Fibroblast of skin of left quadriceps (primary cell): ENCODE results near the gene DOK3.

Source experiments
- DNase-seq, 2 experiments: peaks; one replicate each; pipeline ENCODE4 v3.0.0-alpha.2; 2013; ENCODE audit warnings: low read depth in 2 of 2

The DOK3 gene

DNA sequence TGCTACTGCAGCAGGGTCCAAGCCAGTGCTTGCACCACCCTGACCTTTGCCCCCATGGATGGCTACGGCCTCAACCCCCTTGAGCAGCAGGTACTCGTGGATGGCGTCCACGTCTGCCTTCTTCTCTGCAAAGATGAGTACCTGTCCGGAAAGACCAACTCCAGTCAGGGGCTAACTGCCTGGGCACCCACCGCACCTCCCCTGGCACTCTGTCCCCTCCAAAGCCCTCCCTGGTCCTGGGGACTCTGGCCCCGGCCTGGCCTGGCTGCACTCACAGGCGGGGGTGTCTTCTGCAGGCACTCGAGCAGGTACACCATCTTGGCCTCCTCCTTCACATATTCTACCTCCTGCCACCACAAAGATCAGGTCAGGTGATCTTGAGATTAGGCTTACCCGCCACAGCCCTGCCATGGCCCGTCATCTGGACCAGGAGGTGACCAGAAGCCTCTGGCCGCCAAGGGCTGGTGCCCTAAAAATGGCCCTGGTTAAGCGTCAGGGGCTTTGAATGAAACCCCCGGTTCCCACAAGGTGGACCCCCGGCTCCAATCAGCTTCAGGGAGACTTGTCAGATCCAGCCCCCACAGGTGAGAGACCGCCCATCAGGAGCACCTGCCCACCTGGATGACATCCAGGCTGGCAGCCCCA, 3.2 kb upstream of the DOK3 start:
- no peak for DNase-seq

DNA sequence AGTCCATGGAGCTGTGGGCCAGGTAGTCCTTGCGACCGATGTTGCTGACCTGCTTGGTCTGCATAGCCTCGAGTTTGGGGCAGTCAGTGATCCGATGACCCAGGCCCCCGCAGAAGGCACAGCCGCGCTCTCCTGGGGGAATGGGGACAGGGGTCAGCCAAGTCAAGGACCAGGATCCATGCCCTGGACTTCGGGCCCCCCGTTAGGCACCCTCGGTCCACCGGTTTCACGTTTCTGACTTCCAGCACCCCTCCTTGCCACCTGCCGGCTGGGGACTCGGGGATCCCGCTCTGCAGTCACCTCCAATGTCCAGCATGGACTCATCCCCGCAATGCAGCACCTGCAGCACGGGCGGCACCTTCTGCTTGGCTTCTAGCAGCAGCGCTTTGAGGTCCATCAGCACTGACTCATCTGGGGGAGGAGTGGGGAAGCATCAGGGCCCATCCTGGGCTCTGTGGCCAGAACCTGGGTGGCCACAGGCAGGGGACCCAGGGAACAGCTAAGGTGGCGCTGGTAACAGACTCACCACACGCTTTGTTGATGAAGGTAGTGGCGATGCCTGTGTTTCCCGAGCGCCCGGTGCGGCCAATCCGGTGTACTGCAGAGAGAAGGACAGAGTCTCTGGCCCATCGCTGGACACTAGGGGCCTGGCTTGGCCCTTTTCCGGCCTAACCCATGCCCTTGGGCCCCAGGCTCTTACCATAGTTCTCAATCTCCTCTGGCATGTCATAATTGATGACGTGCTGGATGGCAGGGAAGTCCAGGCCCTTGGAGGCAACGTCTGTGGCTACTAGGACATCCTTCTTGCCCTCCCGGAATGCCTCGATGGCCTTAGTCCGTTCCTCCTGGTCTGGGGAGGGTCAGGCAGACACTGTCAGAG, 2.4 kb upstream of the DOK3 start:
- no peak for DNase-seq

DNA sequence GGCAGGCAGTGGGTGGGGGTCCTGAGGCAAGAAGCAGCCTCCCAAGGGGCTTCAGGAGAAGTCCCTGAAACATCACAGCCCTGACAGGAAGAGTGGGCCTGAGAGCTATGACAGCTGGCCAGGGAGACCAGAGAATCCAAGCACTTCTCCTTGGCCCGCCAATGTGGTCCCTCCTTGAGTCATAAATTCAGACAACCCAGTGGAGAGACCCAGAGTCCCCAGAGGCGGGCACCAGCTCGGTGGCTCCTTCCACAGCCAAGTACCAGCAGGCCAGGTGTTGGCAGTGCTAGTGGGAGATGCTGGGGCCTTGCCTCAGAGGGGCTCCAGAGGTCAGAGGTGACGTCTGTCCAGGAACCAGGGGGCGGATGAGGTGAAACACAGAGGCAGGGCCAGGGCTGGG, 1.6 kb upstream of the DOK3 start:
- no peak for DNase-seq

DNA sequence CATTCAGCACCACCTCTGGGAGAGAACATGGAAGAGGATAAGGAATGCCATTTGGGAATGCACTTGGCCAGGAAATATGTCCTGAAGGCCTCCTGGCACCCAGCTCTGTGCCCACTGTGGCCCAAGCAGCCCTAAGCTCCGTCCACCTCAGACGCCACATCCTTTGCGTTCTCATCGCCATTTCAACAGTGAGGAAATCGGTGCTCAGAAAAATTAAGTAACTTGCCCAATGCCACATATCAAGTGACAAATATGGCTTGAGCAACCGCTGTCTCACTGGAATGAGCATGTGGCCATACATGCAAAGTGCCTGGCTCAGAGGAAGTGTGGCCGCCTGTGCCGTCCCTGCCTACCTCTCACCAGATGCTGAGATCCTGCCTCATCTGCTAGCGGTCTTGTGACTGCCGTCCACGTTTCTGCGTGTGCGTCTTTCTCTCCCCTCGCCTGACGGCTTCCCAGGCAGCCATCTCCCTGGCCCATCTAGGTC, 984 bp upstream of the DOK3 start:
- no peak for DNase-seq

DNA sequence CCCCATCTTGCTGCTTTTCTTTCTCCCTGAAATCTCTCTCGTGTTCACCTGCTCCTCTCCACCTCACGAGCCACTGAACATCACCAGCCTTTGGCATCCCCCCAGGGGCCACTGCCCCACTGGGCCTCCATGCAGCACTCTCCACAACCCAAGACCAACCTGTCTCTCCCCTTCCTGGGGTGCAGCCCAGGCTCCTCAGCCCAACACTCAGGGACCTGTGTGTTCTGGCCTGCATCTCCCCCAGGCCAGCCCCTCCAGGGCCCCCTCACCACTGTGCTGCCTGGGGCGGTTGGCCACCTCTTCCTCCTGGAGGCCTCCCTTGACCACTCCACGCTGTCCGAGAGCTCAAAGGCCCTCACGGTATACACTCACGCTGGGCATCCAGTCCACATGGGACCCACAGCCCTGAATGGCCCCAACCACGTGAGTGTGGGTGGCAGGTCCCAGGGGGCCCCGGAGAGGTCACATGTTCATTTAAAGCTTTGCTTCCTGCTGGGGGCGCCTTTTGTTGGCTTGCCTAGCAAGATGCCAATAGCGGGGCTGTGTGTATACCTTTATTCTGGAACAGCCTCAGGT, 453 bp upstream of the DOK3 start:
- DNase-seq, result no peak

DNA sequence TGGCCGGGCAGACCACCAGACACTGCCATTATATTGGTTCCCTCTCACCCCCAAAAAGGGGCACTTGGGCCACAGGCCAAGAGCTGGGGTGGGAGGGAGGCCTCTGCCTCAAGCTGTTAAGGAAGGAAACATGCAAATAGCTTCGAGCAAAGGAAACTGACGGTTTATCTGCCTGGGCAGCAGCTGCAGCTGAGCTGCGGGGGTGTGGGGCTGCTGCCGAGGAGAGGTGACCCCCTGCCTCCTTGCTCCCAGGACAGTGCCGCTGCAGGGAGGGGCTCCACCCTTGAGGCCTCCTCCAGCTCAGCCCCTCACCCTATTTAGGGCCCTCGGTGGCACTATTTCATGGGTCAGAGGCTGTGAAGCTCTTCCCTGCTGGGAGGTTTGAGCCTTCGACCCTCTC, 789 bp downstream of the DOK3 start:
- DNase-seq, result no peak

DNA sequence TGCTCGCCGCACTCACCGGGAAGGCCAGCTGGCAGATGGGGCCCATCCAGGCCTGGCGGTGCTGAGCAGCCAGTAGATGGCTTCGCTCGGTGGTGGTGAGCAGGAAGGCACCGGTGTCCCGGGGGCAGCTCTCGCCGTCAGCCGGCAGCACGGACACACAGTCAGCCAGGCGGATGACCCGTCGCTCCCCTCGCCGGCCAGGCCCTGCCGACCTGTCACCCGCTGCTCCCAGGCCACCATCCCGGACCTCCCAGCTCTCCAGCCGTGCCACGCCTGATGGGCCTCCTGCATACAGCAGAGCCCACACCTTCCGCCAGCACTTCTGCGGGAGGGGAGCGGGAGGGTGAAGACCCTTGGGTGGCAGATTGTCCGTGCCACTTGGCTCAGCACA, 1.4 kb downstream of the DOK3 start:
- DNase-seq, result no peak

DNA sequence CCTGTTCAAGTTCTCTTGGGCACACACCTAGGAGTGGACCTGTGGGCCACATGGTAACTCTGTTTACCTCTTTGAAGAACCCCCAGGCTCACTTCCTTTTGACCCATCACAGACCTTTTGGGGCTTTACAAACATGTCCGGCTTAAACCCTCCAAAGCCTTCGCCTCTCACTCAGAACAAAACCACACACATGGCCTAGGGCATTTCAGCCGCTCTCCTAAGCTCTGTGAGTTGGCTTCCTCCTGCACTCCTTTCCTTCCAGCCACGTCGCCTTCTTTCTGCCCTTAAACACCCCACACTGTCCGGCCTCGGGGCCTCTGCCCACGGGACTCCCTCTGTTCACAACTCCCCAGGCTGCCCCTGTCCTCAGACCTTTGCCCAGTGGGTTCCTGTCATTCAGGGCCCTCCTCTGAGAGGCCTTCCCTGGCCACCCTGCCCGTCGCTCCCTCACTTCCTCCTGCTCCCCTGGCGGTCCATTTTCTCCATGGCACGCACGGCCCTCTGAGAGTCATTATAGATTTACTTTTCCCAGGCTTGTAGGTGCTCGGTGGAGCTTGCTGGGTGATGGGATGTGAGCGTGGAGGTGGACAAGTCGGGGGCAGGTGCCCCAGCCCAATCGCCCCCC, 1.9 kb downstream of the DOK3 start:
- no peak for DNase-seq

DNA sequence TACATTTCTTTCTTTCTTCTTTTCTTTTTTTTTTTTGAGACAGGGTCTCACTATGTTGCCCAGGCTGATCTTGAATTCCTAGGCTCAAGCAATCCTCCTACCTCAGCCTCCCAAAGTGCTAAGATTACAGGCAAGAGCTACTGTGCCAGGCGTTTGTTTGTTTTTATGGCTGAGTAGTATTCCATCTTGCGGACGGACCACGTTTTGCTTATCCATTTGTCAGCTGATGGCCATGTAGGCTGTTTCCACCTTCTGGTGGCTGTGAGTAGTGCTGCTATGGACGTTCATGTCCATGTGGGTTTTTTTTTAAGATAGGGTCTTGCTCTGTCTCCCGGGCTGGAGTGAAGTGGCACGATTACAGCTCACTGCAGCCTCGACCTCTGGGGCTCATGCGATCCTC, 2.5 kb downstream of the DOK3 start:
- no peak for DNase-seq

DNA sequence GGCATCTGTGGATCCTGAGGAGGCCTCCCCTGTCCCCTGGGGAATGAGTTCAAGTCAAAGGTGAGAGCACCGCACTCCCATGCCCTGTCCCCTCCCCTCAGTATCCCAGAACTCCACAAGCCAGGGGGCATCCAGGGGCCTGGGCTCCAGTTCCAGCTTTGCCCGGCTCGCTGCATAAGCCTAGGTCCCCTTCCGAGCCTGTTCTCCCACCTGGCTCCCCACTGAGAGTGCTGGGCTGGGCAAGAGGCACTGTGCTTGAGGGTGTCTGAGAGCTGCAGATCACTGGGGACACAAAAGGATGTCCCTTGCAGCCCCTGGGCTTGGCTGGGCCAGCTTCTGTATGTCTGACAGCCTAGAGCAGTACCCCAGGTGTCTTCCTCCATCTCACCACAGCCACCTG, 4.6 kb downstream of the DOK3 start:
- no peak for DNase-seq

DNA sequence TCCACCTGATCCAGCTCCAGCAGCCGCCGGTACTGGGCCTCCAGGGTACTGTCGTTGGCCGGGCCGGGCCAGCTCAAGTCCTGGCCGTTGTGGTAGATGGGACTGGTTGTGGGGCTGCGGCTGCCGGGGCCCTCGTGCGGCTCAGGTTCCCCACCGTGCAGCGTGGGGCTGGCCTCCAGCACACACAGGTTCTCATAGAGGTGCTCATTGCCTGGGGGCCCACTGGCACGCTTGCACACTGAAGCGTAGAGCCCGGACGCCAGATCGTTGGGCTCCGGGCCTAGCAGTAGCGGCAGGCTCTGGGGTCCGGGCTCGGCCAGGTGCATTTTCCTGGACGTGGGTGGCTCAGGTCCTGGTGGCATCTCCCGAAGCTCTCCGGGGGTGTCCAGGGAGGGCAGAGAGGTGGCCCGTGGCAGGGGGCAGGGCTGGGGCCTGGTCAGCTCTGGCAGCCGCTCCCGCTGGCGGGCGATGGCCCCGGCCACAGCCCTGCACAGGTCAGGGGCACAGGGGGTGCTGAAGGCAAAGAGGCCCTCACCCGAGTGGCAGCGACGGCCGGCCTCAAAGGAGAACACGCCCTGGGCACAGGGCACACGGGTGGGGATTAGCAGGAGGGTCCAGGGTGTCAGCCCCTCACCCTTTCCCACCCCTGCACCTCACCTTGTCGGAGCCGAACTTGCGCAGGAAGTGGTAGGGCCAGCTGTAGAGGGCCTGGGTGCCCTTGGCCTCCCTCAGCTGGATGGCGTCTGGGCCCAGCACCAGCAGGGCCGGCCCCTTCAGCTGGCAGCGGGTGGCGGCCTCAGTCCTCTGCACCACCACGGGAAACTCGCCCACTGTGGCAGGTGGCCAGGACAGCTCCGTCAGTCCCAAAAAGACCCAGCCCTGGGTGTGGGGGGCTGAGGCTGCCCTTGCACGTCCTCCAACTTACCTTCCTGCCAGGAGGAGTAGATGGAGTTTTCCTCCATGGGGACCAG, 5.3 kb downstream of the DOK3 start:
- no peak for DNase-seq

DNA sequence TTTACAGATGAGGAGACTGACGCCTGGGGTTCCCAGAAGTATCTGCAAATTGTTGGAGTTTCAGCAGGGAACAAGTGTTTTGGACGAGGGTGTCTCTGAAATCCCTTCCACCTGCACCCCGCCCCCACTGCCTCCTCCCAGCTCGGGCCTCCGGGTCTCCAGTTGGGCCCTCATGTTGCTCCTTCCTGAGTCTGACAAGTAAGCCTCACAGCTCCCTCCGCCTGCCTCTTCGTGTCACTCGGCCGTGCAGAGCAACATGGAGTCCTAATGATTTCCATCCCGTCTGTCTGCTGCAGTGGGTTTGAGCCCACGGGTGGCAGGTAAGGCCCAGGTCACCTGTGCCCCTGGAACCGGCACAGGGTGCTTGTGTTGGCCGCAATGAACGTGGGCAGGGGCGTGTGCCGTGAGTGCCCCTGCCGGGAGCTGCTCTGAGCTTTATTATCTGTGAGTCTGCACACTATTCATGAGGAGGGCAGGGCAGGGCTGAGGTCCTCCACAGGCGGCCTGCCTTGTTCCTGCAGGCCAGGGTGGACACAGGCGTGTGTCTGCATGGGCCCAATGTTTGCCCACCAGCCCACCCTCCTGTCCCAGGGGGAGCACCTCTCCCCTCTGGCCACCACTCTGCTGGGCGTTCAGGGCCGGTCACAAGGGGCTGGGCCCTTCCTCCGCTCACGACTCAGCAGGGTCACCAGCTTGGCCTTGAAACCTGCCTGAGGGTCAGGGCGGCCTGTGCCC, 6.1 kb downstream of the DOK3 start:
- DNase-seq, result no peak

DNA sequence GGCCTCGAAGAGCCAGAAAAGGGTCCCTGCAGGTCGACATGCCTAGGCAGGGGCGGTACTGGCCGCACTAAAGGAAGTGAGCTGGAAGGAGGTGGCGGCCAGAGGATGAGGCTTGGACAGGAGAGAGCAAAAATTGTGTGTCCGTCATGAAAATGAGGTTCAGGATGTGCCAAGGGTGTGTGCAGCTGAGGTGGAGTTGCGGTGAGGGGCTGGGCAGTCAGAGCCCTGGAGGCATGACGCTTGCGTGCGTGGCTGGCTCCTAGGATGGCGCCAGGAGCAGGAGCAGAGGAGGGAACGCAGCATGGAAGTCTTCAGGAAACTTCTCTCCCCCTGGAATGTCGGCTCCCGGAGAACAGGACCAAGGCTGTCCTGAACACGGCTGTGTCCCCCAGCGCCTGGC, 6.7 kb downstream of the DOK3 start:
- DNase-seq, result no peak

DNA sequence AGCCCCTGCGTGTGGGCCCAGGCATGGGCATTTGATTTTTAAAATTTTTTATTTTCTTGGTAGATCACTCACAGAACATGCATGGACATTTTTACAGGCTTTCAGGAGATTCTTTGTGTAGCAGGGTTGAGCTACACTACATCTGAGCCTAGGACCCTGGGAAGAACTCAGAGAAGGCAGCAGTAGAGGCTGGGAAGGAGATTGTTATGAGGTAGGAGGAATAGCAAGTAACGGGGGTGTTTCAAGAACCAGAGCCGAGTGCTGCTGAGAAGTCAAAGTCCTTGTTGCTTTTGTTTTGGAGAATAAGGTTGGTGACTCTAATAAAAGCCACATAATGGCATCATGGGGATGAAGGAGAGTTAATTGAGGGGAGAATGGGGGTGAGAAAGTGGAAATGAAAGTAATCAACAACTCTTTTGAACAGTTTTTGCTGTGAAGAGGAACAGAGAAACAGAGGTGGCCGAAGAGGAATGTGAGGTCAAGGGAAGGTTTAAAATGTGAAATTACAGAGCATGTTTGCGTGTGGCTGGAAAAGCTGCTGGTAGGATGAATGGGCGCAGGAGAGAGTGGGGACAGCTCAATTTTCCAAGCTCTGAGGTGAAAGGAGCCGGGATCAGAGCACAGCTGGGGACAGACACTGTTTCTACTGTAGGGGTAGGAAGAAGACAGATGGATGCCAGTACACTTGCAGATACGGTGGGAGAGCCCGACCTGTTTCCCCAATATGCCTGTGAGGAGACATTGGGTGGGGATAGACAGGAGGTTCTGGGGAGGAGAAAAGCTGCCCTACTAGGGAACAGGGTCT, 7.5 kb downstream of the DOK3 start:
- no peak for DNase-seq

DNA sequence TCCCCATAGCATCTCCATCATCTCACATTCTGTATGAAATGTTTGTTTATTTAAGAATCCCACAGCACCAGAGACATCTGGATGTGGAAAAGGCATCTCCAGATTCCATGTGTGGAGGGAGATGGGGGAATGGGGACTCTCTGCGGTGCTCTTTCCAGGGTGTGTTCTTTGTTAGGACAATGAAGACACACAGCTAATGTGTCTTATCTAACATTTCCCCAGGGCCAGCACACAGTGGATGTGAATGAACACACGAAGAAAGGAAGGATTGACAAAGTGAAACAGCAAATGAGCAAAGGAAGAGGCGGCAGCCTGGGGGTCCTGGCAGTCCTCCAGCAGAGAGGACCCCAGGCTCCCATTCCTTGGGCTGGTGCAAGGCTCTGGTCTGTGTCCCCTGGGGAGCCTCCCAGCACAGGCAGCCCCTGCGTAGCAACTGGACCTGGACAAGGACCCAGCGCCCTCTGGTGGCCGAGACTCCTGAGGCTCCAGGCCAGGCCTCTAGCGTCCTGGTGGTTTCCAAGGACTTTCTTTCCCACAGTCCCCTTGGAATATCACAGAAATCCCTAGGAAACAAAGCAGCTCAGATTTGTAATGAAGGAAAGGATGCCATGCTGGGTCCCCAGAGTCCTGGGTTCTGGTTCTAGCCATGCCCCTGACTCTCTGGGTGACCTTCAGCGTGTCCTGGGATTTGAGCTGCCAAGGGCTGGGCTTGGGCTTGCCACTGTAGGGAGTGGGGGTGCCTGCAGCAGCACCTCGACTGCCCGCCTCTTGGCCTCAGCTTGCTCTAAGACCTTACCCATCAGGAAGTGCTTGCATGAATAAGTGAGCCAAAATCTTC, 8.7 kb downstream of the DOK3 start:
- DNase-seq, result peak in 1 of 2 experiments; percentile 62

DNA sequence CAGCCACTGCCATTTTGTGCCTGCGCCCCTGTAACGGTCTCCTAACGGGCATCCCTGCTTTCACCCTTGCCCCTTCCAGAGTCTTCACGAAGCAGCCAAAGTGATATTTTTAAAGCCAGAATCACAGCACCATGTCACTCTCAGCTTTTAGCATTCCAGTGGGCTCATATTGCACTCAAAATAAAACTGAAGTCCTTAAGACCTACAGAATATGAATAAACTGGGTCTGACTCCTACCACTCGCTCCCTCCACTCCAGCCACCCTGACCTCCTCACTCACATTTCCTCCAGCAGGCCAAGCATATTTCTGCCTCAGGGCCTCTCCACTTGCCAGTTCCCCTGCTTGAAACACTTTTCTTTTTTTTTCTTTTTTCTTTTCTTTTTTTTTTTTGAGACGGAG, 9.8 kb downstream of the DOK3 start:
- DNase-seq, result no peak

DNA sequence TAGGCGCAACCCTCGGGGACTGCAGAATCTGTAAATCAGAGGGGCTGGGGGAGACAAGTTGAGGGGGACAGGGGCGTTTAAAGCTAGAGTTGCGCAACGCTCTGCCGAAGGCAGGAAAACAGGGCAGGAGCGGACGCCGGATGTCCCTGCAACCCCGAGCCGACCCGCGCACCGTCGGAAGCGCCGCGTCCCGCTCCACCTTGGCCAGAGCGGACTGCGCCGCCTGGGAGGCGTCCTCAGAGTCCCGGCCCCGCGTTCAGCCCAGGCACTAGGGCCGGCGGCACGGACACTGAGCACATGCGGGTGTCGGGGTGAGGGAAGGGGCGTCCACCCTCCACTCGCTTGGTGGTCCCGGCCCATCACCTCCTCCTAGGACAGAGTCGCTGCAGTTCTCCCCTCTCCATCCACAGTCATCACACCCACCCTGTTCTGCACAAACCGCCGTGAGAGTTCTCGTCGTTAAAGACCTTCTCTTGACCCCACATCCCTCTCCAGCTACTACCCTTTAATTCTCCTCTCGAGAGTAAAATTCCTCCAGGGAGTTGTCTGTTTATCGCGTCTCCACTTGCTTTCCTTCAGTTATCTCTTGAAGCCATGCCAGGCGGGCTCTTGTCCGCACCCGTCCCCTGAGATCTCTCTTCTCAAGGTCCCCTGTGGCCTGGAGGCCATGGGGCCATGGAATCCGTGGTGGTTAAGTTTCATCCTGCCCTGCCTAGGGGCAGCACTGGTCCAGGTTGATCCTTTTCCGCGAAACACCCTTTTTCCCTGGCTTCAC, 11.4 kb downstream of the DOK3 start:
- DNase-seq, result no peak
